ENCODE measurements around the gene LFNG.
"Not testable (repeated sequence)": the region's sequence is repeated elsewhere in the genome, so short reads cannot be mapped to it uniquely, and the experiment has no call there.

The LFNG gene

GRCh38 chr7:2530071-2530987, 10.8 kb downstream of the LFNG start:
- DNase-seq (ENCODE audit: low read depth): peak; percentile 67

GRCh38 chr7:2530994-2531795, 11.6 kb downstream of the LFNG start:
- DNase-seq (ENCODE audit: low read depth): not testable (repeated sequence)

DNA sequence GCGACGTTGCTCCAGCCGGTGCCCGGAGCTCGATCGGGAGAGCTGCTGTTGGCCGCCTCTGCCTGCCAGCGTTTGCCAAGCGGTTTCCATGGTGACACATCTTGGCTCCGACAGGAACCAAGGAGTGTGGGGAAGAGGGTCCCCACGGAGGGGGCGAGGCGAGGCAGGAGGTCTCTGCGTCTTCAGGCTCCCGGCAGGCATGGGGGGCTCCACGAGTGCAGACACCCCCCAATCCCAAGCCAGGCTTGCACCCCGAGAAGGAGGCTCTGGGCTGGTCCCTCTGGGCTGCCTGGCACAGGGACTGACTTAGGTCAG, 12.2 kb downstream of the LFNG start:
- DNase-seq (ENCODE audit: low read depth): not testable (repeated sequence)

DNA sequence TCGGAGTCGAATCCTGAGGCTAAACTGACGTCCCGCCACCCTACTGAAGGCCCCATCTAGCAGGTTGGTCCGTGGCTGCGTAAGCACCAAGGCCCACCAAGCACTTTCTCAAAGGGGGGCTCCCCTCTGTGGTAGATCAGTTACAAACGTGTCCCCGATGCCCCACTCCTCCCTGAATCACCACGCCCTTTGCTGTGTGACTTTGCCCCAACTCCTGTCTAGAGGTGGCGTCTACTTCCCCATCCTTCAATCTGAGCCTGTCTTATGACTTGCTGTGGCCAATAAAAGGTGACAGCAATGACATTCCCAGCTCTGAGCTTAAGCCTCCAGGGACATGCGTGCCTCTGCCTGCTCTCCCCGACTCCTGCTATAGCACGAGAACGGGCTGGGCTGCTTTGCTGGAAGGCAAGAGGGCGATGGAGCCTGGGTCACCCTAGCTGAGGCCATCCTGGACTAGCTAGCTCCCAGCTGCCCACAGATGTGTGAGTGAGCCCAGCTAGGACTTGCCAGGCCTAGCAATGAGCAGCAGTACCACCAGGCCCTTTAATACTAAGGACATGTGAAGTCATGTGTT, 12.7 kb downstream of the LFNG start:
- DNase-seq (ENCODE audit: low read depth): not testable (repeated sequence)

DNA sequence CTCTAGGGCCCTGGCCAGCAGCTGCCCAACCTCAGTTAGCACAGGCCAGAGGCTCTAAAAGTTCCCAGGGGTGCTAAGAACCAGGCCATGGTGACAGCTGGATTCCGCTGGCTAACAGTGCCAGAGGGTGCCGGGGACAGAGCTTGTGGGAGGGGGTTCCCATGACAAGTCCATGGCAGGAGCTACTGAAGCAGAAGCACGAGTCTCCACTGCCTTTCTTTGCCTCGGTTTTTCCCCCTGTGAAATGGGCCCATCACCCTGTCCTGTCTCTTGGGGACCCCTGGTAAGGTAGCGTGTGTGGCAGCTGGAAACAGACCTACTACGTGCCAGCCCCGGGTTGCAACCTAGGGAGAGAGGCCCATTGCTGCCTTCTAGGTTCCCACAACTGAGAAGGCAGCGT, 13.2 kb downstream of the LFNG start:
- DNase-seq (ENCODE audit: low read depth): not testable (repeated sequence)

- DNase-seq (ENCODE audit: low read depth): not testable (repeated sequence)
Observed at GRCh38 chr7:2533566-2533965, 14.0 kb downstream of the LFNG start.

- DNase-seq (ENCODE audit: low read depth): not testable (repeated sequence)
Observed at GRCh38 chr7:2534214-2534613, 14.6 kb downstream of the LFNG start.

DNA sequence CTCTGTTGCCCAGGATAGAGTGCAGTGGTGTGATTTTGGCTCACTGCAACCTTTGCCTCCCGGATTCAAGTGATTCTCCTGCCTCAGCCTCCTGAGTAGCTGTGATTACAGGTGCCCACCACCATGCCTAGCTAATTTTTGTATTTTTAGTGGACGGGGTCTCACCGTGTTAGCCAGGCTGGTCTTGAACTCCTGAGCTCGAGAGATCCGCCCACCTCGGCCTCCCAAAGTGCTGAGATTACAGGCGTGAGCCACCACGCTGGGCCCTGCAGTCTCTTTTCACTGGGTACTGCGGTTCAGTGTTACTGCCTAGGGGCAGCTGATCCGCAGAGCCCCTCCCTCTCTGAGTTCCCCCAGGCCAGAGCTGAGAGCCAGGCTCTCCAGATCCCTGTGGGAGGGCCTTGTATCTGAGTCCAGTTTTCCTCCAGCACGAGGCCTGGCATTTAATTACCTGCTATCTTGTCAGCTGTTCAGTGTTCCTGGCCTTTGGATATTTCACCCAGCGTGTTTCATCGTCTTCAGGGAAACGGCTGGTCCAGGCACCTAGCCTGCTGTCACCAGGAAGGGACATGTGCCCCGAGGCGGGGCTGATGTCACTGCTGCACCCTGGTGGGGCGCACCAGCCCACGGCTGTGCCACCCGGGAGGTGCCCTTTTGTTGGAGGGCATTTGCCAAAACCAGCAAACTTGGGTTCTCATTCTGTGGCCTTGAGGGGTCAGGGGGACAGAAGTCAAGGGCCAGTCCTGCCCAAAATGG, 16.5 kb downstream of the LFNG start:
- not testable (repeated sequence) for DNase-seq (ENCODE audit: low read depth)

DNA sequence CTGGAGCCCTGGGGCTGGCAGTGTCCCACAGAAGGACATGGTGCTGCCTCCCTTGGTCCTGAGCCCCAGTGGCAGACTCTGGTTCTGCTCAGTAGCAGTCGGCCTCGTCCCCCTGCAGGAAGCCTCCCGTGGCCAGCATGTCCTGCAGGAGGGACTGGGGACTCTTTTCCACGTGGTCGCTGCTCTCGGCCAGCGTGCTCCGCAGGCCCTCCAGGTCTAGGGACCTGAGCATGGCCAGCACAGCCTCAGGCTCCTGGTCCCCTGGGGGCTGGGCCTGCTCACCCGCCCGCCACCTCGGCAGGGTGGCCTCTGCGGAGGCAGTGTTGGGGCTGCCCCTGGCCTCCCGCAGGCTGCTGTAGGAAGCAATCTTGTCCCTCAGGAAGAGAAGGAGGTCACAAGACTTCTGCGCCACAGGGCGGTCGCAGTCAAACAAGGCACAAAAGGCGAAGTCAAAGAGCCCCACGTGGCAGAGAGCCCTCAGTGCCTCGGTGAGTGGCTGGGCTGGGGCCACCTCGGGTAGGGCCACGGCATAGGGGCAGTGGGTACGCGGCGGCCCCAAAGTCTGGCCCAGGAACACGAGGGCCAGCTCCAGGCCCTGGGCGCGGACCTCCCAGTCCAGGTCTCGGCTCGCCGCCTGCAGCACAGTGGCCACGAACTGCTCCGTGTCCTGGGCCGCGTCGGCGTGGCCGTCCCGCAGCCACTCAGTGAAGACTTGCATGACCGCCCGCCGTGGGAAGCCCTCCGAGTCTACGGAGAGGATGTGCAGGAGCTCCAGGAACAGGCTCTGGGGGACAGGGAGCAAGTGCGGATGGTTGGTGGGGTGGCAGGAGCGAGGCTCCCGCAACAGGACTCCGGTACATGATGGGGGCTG, 18.6 kb downstream of the LFNG start:
- DNase-seq (ENCODE audit: low read depth): no peak

DNA sequence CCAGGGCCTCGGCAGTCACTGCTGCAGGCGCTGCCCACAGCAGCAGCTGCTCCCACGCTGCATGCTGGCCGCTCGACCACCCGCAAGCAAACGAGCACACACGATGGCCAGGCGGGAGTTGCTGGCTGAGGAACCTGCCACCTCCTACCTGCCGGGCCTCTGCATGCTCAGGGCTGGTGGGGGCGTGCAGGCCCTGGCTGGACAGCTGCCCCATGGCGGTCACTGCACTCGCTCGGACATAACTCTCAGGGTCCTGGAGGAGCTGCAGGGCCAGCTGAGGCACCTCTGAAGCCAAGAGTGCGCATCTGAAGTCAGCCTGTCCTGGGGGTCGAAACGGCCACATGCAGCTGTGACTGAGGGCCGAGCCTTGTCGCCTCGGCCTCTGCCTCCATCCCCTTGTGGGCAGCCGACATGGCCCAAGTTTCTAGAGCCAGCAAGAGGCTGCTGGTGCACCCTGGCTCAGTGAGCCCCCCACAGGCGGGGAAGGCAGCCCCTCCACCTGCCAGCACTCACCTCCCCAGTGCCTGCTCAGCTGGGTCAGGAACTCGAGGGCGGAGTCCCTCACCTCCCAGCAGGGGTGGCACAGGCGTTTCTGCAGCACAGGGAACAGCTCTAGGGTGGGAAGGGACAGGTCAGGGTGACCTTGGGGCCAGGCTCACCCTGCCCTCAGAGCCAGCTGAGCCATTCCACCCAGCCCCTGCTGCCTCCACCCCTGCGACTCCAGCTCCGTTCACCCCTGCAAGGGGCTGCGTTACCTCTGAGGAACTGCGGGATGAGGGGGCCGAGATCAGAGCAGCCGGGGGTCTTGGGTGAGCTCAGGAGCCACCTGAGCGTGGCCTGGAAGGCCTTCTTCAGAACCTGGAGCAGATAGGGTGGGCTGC, 19.7 kb downstream of the LFNG start:
- no peak for DNase-seq (ENCODE audit: low read depth)

DNA sequence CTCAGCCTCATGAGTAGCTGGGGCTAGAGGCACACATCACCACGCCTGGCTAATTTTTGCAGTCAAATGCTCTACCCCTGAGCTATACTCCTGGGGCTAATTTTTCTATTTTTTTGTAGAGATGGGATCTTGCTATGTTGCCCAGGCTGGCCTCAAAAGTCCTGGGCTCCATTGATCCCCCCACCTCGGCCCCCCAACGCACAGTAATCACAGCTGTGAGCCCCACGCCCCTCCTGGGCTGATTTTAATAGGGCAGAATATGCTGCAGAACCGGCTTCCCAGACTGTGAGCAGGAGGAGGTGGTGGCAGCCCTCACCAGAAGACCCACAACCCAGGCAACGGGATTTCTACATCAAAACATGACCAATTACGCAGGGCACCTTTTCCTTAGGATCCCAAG, 20.6 kb downstream of the LFNG start:
- DNase-seq (ENCODE audit: low read depth): no peak

- no peak for DNase-seq (ENCODE audit: low read depth)
Observed at GRCh38 chr7:2540641-2541051, 21.1 kb downstream of the LFNG start.

DNA sequence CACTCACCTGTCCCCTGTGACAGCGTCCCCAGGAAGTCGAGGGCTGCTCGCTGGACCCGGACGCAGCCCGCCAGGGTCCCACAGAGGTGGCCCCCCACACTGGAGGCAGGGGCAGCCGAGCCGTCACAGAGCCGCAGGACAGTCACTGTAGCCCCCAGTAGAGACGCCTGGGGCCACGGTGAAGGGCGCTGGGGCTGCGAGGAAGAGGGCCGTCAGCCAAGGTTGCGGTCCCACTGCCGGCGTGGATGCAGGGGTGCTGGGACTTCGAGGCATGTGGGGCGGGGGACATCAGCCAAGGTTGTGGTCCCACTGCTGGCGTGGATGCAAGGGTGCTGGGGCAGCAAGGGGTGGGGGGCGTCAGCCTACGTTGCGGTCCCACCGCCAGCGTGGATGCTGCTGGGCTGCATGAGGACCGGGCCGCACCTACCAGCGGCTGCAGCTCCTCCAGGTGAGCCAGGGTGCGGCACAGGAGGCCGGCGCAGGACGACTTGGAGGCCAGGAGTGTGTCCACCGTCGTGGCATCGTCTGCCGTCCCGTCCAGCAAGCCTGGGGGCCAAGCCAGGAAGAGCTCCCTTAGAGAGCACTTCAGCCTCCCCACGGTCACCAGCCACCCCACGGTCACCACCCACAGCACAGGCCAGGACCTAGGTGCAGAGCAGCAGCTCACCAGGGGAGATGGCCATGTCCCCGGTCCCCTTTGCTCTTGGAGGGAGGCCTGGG, 21.9 kb downstream of the LFNG start:
- DNase-seq (ENCODE audit: low read depth): no peak

DNA sequence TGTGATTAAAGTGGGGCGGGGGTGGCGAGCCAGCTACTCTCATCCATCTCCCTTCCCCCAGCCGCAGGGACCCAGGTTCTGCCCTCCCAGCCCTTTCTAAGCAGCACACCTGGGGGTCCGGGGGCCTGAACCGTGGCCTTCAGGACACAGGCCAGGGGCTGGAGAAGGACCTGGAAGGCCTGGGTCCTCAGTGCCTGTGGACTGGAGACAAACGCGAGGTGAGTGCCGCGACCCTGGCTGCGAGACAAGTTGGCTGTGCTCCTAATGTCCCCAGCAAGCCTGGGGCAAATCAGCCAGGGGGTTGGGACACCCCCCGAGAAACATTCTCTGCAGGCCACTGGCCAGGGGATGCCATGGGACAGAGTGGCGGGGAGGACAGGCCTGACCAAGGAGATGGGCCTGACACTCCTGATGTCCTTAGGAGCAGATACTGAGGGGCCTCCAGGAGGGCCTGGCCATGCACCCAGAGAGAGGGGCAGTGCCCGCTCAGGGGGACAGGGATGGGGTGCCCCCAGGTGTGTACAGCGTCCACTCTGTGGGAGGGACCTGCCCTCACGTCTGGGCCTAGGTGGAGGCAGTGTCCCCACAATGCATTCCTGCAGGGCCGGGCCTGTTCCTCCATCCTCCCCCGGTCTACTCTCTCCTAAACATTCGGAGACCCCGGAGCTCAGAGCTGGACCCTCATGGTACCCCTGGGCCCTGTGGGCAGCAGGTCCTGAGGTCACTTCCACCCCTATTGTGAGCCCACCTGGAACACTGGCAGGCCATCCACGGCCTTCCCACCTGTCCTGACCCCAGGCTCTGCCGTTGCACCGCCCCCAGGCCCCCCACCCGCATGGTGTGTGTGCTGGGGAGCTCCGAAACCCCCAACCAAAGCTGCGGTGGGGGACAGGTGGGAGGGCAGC, 22.7 kb downstream of the LFNG start:
- DNase-seq (ENCODE audit: low read depth): no peak

DNA sequence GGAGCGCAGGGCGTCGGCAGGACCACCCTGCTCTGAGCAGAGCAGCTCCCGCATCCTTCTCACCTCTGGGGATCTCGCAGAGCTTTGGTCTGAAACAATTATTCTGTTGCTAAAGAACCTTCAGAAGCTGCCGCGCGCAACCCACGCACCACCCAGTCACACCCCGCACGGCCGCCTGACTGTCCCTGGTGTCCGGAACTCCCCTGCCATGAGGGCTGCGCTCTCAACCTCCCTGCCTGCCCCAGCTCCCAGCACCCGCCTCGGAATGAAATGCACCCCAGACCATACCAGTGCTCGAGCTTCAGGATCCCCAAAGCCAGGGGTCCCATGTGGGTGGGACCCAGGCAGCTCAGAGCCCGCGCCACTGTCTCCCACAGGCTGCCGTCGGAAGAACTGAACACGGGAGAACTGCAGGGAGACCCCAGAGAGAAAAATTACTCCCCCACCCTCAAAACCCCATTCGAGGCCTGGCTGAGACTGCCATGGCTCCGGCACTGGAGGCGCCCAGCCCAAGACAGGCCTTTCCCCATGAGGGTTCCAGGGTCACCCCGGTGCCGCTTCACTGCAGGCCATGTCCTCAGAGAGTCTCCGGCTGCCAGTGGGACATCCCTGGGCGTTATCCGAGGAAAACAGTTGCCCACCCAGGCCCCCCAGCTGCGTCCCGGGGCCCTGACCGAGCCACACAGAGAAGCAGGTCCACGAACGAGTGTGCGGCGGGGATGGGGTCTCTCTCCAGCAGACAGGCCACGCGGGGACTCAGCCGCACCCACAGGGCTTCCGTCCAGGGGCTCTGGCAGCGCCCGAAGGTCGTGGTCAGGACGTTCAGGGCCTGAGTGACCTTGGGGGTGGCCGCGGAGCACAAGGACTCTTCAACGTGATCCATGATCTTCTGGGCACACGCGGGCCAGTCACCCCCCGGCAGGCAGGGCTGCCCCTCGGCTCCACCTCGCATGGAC, 23.6 kb downstream of the LFNG start:
- DNase-seq (ENCODE audit: low read depth): no peak

DNA sequence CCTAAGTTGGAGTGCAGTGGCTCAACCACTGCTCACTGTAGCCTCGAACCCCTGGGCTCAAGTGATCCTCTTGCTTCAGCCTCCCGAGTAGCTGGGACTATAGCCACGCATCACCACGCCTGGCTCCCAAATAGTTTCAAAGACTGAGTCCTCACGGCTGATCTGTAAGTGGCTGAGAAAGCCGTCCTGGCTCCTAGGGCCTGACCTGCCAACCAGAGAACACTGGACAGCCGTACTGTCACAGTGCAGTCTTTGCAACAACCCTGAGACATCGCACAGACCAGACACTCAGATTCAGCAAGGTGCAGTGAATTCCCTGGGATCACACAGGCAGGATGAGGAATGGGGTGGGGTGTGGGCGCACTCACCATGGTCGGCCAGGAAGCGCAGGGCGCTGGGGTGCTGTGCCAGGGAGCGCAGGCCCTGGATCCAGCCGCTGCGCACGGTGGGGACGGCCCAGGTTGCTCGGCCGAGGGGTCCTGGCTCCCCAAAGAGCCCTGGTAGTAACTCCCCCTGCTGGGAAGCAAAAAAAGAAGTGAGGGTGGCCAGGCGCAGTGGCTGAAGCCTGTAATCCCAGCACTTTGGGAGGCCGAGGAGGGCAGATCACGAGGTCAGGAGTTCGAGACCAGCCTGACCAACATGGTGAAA, 25.1 kb downstream of the LFNG start:
- no peak for DNase-seq (ENCODE audit: low read depth)

Measured in activated gamma-delta T cell treated with anti-CD3 and anti-CD28 coated beads, Interleukin-2, amount 50 U/mL, for 16 hours (primary cell).